ENCODE measurements around the gene TEX10.
"Not testable (repeated sequence)": the region's sequence is repeated elsewhere in the genome, so short reads cannot be mapped to it uniquely, and the experiment has no call there.

Gene TEX10

GRCh38 chr9:100355561-100355960 is 2.8 kb upstream of the TEX10 start:
- H3K27ac ChIP-seq: no peak overlapping the region
- no peaks in the 10 kb centered on the region for H3K36me3 ChIP-seq (ENCODE audit: insufficient read depth, low read length)
- H3K9ac ChIP-seq (ENCODE audit: insufficient read length): no peak overlapping the region
- no peak for TF ChIP-seq POLR2AphosphoS5 (IDR thresholded peaks at IDR 0.05; ENCODE audit: borderline replicate concordance, low read depth, low read length)
- no peak for TF ChIP-seq FOXP2 (optimal IDR thresholded peaks at IDR 0.05; ENCODE audit: control extremely low read depth, extremely low read length, insufficient read depth)
- TF ChIP-seq EZH2 (IDR thresholded peaks at IDR 0.05): no peak
- no peak for DNase-seq (ENCODE audit: low read depth, low spot score)
- no peak overlapping the region for H3K4me3 ChIP-seq
- H3K9me3 ChIP-seq (ENCODE audit: low read depth, low read length): no peaks in the 10 kb centered on the region

- Histone ChIP-seq H3K4me3 (peak overlapping the region; percentile 81), H3K27ac (no peak overlapping the region), H3K9ac (ENCODE audit: insufficient read length) (no peak overlapping the region), H3K9me3 (ENCODE audit: low read depth, low read length) (no peaks in the 10 kb centered on the region), H3K36me3 (ENCODE audit: insufficient read depth, low read length) (peaks cover 5% of the 10 kb centered on the region; the same call in 1 of the 2 replicates)
- TF ChIP-seq POLR2AphosphoS5 (IDR thresholded peaks at IDR 0.05; ENCODE audit: borderline replicate concordance, low read depth, low read length): no peak
- no peak for TF ChIP-seq EZH2 (IDR thresholded peaks at IDR 0.05)
- TF ChIP-seq FOXP2 (optimal IDR thresholded peaks at IDR 0.05; ENCODE audit: control extremely low read depth, extremely low read length, insufficient read depth): no peak
- no peak for DNase-seq (ENCODE audit: low read depth, low spot score)
Observed at GRCh38 chr9:100354121-100354800, 1.5 kb upstream of the TEX10 start.

- no peak for DNase-seq (ENCODE audit: low read depth, low spot score)
- Histone ChIP-seq H3K9me3 (ENCODE audit: low read depth, low read length) (no peaks in the 10 kb centered on the region), H3K9ac (ENCODE audit: insufficient read length) (peak overlapping the region; percentile 97), H3K27ac (peak overlapping the region; percentile 74), H3K36me3 (ENCODE audit: insufficient read depth, low read length) (peaks cover 22% of the 10 kb centered on the region), H3K4me3 (peak overlapping the region; percentile 81)
- TF ChIP-seq EZH2 (IDR thresholded peaks at IDR 0.05) (no peak), POLR2AphosphoS5 (IDR thresholded peaks at IDR 0.05; ENCODE audit: borderline replicate concordance, low read depth, low read length) (no peak)
Observed at GRCh38 chr9:100352201-100352726, 478 bp downstream of the TEX10 start.

- H3K9ac ChIP-seq (ENCODE audit: insufficient read length): peak overlapping the region; percentile 97
- TF ChIP-seq POLR2AphosphoS5 (IDR thresholded peaks at IDR 0.05; ENCODE audit: borderline replicate concordance, low read depth, low read length) (no peak), EZH2 (IDR thresholded peaks at IDR 0.05) (no peak), FOXP2 (optimal IDR thresholded peaks at IDR 0.05; ENCODE audit: control extremely low read depth, extremely low read length, insufficient read depth) (no peak)
- no peaks in the 10 kb centered on the region for H3K9me3 ChIP-seq (ENCODE audit: low read depth, low read length)
- no peak for DNase-seq (ENCODE audit: low read depth, low spot score)
- peaks cover 30% of the 10 kb centered on the region for H3K36me3 ChIP-seq (ENCODE audit: insufficient read depth, low read length)
- H3K4me3 ChIP-seq: peak overlapping the region; percentile 81
- H3K27ac ChIP-seq: no peak overlapping the region
Observed at GRCh38 chr9:100351508-100351907, 1.2 kb downstream of the TEX10 start.

- DNase-seq (ENCODE audit: low read depth, low spot score): no peak
- Histone ChIP-seq H3K27ac (no peak overlapping the region), H3K4me3 (peak overlapping the region; percentile 56), H3K36me3 (ENCODE audit: insufficient read depth, low read length) (peaks cover 42% of the 10 kb centered on the region), H3K9ac (ENCODE audit: insufficient read length) (peak overlapping the region; percentile 43), H3K9me3 (ENCODE audit: low read depth, low read length) (no peaks in the 10 kb centered on the region)
- TF ChIP-seq EZH2 (IDR thresholded peaks at IDR 0.05) (no peak), POLR2AphosphoS5 (IDR thresholded peaks at IDR 0.05; ENCODE audit: borderline replicate concordance, low read depth, low read length) (no peak), FOXP2 (optimal IDR thresholded peaks at IDR 0.05; ENCODE audit: control extremely low read depth, extremely low read length, insufficient read depth) (no peak)
Observed at GRCh38 chr9:100350188-100350587, 2.6 kb downstream of the TEX10 start.

GRCh38 chr9:100346836-100347235 is 5.9 kb downstream of the TEX10 start:
- H3K27ac ChIP-seq: no peak overlapping the region
- H3K9ac ChIP-seq (ENCODE audit: insufficient read length): no peak overlapping the region
- H3K4me3 ChIP-seq: no peak overlapping the region
- H3K36me3 ChIP-seq (ENCODE audit: insufficient read depth, low read length): peaks cover 67% of the 10 kb centered on the region
- TF ChIP-seq POLR2AphosphoS5 (IDR thresholded peaks at IDR 0.05; ENCODE audit: borderline replicate concordance, low read depth, low read length) (no peak), FOXP2 (optimal IDR thresholded peaks at IDR 0.05; ENCODE audit: control extremely low read depth, extremely low read length, insufficient read depth) (no peak), EZH2 (IDR thresholded peaks at IDR 0.05) (no peak)
- H3K9me3 ChIP-seq (ENCODE audit: low read depth, low read length): no peaks in the 10 kb centered on the region
- no peak for DNase-seq (ENCODE audit: low read depth, low spot score)

GRCh38 chr9:100341889-100342288 is 10.9 kb downstream of the TEX10 start:
- Histone ChIP-seq H3K9me3 (ENCODE audit: low read depth, low read length) (no peaks in the 10 kb centered on the region), H3K9ac (ENCODE audit: insufficient read length) (no peak overlapping the region), H3K27ac (no peak overlapping the region), H3K36me3 (ENCODE audit: insufficient read depth, low read length) (peaks cover 86% of the 10 kb centered on the region), H3K4me3 (no peak overlapping the region)
- DNase-seq (ENCODE audit: low read depth, low spot score): no peak
- TF ChIP-seq FOXP2 (optimal IDR thresholded peaks at IDR 0.05; ENCODE audit: control extremely low read depth, extremely low read length, insufficient read depth) (no peak), EZH2 (IDR thresholded peaks at IDR 0.05) (no peak), POLR2AphosphoS5 (IDR thresholded peaks at IDR 0.05; ENCODE audit: borderline replicate concordance, low read depth, low read length) (no peak)

GRCh38 chr9:100340224-100340623 is 12.5 kb downstream of the TEX10 start:
- Histone ChIP-seq H3K9me3 (ENCODE audit: low read depth, low read length) (no peaks in the 10 kb centered on the region), H3K4me3 (no peak overlapping the region), H3K9ac (ENCODE audit: insufficient read length) (no peak overlapping the region), H3K27ac (0 out of 2 replicates have a peak overlapping the region, but pooled peaks have one; percentile 21), H3K36me3 (ENCODE audit: insufficient read depth, low read length) (peaks cover 82% of the 10 kb centered on the region)
- no peak for DNase-seq (ENCODE audit: low read depth, low spot score)
- TF ChIP-seq POLR2AphosphoS5 (IDR thresholded peaks at IDR 0.05; ENCODE audit: borderline replicate concordance, low read depth, low read length): no peak
- no peak for TF ChIP-seq FOXP2 (optimal IDR thresholded peaks at IDR 0.05; ENCODE audit: control extremely low read depth, extremely low read length, insufficient read depth)
- TF ChIP-seq EZH2 (IDR thresholded peaks at IDR 0.05): no peak

- not testable (repeated sequence) for H3K9me3 ChIP-seq (ENCODE audit: low read depth, low read length); H3K9ac ChIP-seq (ENCODE audit: insufficient read length); DNase-seq (ENCODE audit: low read depth, low spot score); H3K4me3 ChIP-seq; H3K27ac ChIP-seq
- peaks cover 82% of the 10 kb centered on the region for H3K36me3 ChIP-seq (ENCODE audit: insufficient read depth, low read length)
Observed at GRCh38 chr9:100338736-100339135, 14.0 kb downstream of the TEX10 start.
